Body of pancreas (tissue), 4 donors: ENCODE data around the gene MORC2. TPM values are rescaled to one million over a fixed set of nuclear protein-coding genes. Genes with fewer than 3 reads are reported as not detected.
A peak's percentile ranks its signal among the peaks of the same experiment; 100 is the strongest.

ENCODE experiments used
- ATAC-seq: fragments of 150-250 bp; one replicate; pipeline ENCODE4 v1.9.1; 2016
- DNase-seq, 4 donors: peaks; one replicate each; pipeline ENCODE4 v3.0.0-alpha.2; 2019
- H3K27ac ChIP-seq, 4 donors: fragments of 200-600 bp; sonication (generic); 1 replicate in 3 of 4; 2 replicates in 1 of 4; pipeline versions ENCODE4 v1.5.1 to v1.6.1; 2016 to 2019; ENCODE audit warnings: mild to moderate bottlenecking in 1 of 4, mixed read lengths in 1 of 4, moderate library complexity in 1 of 4
- H3K27me3 ChIP-seq, 2 donors: fragments of 200-600 bp; sonication (generic); one replicate each; pipeline ENCODE4 v1.6.0; 2016; ENCODE audit warnings: mild to moderate bottlenecking in 1 of 2
- H3K36me3 ChIP-seq, 2 donors: fragments of 200-600 bp; sonication (generic); replicated peaks in 1 of 2; 2 replicates each; pipeline ENCODE4 v1.5.1; 2016; ENCODE audit warnings: low read depth in 2 of 2; ENCODE audit not compliant: insufficient read depth in 1 of 2
- H3K4me1 ChIP-seq: fragments of 200-600 bp; sonication (generic); one replicate; pipeline ENCODE4 v1.6.0; 2016
- H3K4me3 ChIP-seq, 2 donors: fragments of 200-600 bp; sonication (generic); 1 replicate in 1 of 2; 2 replicates in 1 of 2; pipeline ENCODE4 v1.5.1; 2016 to 2019
- H3K9me3 ChIP-seq, 3 donors: fragments of 200-600 bp; sonication (generic); 1 replicate in 2 of 3; 2 replicates in 1 of 3; pipeline ENCODE4 v1.5.1; 2016
- POLR2A ChIP-seq, 3 donors: fragments of 450-650 bp; IDR thresholded peaks; one replicate each; pipeline ENCODE4 v1.6.1; 2016; ENCODE audit warnings: antibody characterized with exemption in 3 of 3, mild to moderate bottlenecking in 2 of 3
- WGBS, 2 donors: methylation state at CpG; one replicate each; pipeline ENCODE4 v1.1.5; 2017; 5-methylcytosine and 5-hydroxymethylcytosine counted together
- intact Hi-C: fragments of 100-400 bp; cut with DNase I; formaldehyde crosslinking; loops from one replicate; pipeline ENCODE4 v1.15.1; 2023
- total RNA-seq, 2 donors: library from RNA; depleted of rRNA; stranded (reverse); fragments of >200 nt; gene quantifications; one replicate each; pipeline ENCODE4 v1.1.0, GENCODE V29; 2016
- TF ChIP-seq, protein P1 (sequence below), 7 experiments: fragments of 450-650 bp in 4 of 7; fragments of 200-600 bp in 3 of 7; sonication (generic) in 3 of 7; IDR thresholded peaks; one replicate each; pipeline ENCODE4 v1.5.1; 2016 to 2019; ENCODE audit warnings: antibody characterized with exemption in 7 of 7

MORC2 gene
- total RNA-seq, 2 donors from 2014 or later: 9.1 to 13.5 TPM

GRCh38 chr22:30883586-30884145, 84.9 kb downstream of the MORC2 start:
- Histone ChIP-seq H3K4me3 (no peak overlapping the region), H3K4me1 (peaks cover 6% of the 10 kb centered on the region), H3K36me3 (no peaks in the 10 kb centered on the region), H3K9me3 (no peaks in the 10 kb centered on the region), H3K27ac (no peak overlapping the region), H3K27me3 (no peaks in the 10 kb centered on the region)
- intact Hi-C loops: no loop called here
- DNase-seq (no peak), ATAC-seq (no peak)
- TF ChIP-seq POLR2A (IDR thresholded peaks at IDR 0.05): no peak
- TF ChIP-seq, protein P1, sequence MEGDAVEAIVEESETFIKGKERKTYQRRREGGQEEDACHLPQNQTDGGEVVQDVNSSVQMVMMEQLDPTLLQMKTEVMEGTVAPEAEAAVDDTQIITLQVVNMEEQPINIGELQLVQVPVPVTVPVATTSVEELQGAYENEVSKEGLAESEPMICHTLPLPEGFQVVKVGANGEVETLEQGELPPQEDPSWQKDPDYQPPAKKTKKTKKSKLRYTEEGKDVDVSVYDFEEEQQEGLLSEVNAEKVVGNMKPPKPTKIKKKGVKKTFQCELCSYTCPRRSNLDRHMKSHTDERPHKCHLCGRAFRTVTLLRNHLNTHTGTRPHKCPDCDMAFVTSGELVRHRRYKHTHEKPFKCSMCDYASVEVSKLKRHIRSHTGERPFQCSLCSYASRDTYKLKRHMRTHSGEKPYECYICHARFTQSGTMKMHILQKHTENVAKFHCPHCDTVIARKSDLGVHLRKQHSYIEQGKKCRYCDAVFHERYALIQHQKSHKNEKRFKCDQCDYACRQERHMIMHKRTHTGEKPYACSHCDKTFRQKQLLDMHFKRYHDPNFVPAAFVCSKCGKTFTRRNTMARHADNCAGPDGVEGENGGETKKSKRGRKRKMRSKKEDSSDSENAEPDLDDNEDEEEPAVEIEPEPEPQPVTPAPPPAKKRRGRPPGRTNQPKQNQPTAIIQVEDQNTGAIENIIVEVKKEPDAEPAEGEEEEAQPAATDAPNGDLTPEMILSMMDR (IDR thresholded peaks at IDR 0.05): no peak
- WGBS, 2 donors: 94 to 97% methylated on average over 4 to 7 of the region's 7 CpGs

GRCh38 chr22:30882974-30883533, 85.5 kb downstream of the MORC2 start:
- H3K4me3 ChIP-seq: no peak overlapping the region
- intact Hi-C loops: no loop called here
- 98 to 100% methylated on average over 2 to 4 of the region's 4 CpGs for WGBS, 2 donors
- H3K36me3 ChIP-seq: no peaks in the 10 kb centered on the region
- H3K27ac ChIP-seq: no peak overlapping the region
- no peak for ATAC-seq
- peaks cover 6% of the 10 kb centered on the region for H3K4me1 ChIP-seq
- no peak for DNase-seq
- H3K9me3 ChIP-seq: no peaks in the 10 kb centered on the region
- H3K27me3 ChIP-seq: no peaks in the 10 kb centered on the region
- no peak for TF ChIP-seq POLR2A (IDR thresholded peaks at IDR 0.05)
- TF ChIP-seq, protein P1 (IDR thresholded peaks at IDR 0.05): no peak

GRCh38 chr22:30882184-30882717, 86.3 kb downstream of the MORC2 start:
- intact Hi-C loops: no loop called here
- DNase-seq: peak in 1 of 4 donors; percentile 17

GRCh38 chr22:30881361-30882183, 87.0 kb downstream of the MORC2 start:
- TF ChIP-seq, protein P1 (IDR thresholded peaks at IDR 0.05): no peak
- TF ChIP-seq POLR2A (IDR thresholded peaks at IDR 0.05): no peak
- 52% methylated on average over 14 of the region's 14 CpGs; no CpG with 5 or more reads in 1 of the 2 donors for WGBS, 2 donors
- Histone ChIP-seq H3K4me1 (peaks cover 6% of the 10 kb centered on the region), H3K4me3 (no peak overlapping the region), H3K9me3 (no peaks in the 10 kb centered on the region), H3K36me3 (no peaks in the 10 kb centered on the region), H3K27ac (no peak overlapping the region), H3K27me3 (no peaks in the 10 kb centered on the region)
- DNase-seq (peak in 3 of 4 donors; percentile 16 to 42 (median 20)), ATAC-seq (no peak)
- intact Hi-C loops: no loop called here

More at GRCh38 chr22:30882184-30882717, 86.3 kb downstream of the MORC2 start:
- WGBS, 2 donors: 51 to 68% methylated on average over 6 of the region's 6 CpGs
- Histone ChIP-seq H3K36me3 (no peaks in the 10 kb centered on the region), H3K4me1 (peaks cover 6% of the 10 kb centered on the region), H3K9me3 (no peaks in the 10 kb centered on the region), H3K4me3 (no peak overlapping the region), H3K27ac (no peak overlapping the region), H3K27me3 (no peaks in the 10 kb centered on the region)
- TF ChIP-seq POLR2A (IDR thresholded peaks at IDR 0.05): no peak
- TF ChIP-seq, protein P1 (IDR thresholded peaks at IDR 0.05): no peak
- ATAC-seq: no peak
